HFF-Myc (cell line): ENCODE results near the gene CFAP74.
"Not testable (repeated sequence)": the region's sequence is repeated elsewhere in the genome, so short reads cannot be mapped to it uniquely, and the experiment has no call there.

Experiments used
- DNase-seq: peaks from one replicate; pipeline ENCODE4 v3.0.0-alpha.2; 2011; ENCODE audit warnings: low read depth; ENCODE audit errors: extremely low read depth
- H3K4me3 ChIP-seq: replicated peaks from 2 replicates; pipeline ENCODE4 v1.5.1; 2011; ENCODE audit warnings: low read depth, mild to moderate bottlenecking, control low read depth, low read length
- CTCF ChIP-seq: IDR thresholded peaks from 2 replicates; pipeline ENCODE4 v1.5.1; 2012; ENCODE audit warnings: mild to moderate bottlenecking, low read depth, low read length, control low read depth; ENCODE audit errors: missing control alignments

The CFAP74 gene

GRCh38 chr1:1891349-1892078, 112.1 kb downstream of the CFAP74 start:
- TF ChIP-seq CTCF: no peak
- H3K4me3 ChIP-seq: peak overlapping the region; percentile 52
- DNase-seq: no peak

DNA sequence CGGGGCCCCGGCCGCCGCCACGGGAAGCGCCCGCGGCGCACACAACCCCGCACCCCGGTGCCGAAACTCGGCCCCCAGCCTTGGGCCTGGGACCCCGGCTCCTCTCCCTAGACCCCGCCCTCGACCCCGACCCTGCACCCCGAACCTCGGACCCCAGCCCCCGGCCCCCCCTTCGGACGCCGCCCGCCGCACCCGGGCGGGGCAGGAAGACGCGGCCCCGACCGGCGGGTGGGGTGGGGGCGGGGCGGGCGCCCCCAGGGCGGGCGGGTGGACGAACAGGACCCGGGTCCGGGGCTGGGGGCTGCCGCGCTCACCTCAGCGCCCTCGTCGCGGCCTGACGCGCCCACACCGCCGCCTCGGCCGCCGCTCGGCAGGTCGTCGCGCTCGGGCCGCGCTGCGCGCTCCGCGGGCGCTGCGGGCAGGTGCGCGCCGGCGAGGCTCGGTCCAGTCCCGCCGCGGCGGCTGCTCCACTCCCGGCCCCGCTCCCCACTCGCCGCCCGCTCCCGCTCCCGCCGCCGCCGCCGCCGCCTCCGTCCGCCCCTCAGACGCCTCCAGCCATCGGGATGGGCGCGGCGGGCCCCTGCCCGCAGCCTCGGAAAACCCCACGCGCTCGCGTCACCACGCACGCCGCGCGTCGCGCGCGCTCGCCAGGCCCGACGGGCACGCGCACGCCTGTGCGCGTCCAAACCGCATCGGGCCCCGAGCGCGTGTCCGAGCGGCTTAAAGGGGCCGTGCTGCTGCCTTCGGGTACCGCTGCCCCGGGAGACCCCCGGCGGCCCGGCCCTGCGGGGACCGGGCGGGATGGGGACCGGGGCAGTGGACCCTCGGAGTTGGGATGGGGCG, 112.9 kb downstream of the CFAP74 start, which contains the start of gene GNB1:
TSS of gene GNB1 (minus strand) at position 582 of the 843 bp plus-strand sequence. CDS start 65,634 bp downstream, outside the sequence.
- DNase-seq: peak; percentile 43
- no peak for TF ChIP-seq CTCF
- peak within 1 kb of the TSS; percentile 74 for H3K4me3 ChIP-seq

GRCh38 chr1:1889847-1890505, 113.6 kb downstream of the CFAP74 start:
- H3K4me3 ChIP-seq: peak overlapping the region; percentile 74
- DNase-seq: no peak
- no peak for TF ChIP-seq CTCF

DNA sequence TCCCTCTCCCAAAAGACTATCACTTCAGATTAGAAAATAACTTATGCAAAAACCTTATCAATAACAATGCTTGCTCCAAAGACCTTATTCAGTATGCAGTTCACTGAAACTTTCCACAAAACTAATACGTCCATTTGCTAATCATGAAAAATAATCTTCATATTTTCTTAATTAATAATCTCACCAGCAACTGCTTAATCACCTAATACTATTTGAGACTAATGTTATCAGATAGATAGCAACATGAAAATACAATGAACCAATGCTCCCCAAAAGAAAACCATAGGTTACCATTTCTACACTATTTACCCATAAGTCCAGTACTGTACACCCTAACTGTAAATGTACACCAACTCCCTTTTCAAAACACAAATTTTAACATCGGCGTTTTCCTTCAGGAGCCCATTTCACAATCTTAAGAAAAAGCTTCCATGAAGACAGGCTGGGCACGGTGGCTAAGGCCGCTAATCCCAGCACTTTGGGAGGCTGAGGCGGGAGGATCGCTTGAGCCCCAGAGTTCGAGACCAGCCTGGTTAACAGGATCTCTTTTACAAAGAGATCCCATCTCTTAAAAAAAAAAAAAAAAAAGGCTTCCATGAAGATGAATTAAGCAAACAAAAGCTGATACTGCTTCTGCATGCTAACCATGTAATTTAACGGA, 114.4 kb downstream of the CFAP74 start:
- TF ChIP-seq CTCF: no peak

DNA sequence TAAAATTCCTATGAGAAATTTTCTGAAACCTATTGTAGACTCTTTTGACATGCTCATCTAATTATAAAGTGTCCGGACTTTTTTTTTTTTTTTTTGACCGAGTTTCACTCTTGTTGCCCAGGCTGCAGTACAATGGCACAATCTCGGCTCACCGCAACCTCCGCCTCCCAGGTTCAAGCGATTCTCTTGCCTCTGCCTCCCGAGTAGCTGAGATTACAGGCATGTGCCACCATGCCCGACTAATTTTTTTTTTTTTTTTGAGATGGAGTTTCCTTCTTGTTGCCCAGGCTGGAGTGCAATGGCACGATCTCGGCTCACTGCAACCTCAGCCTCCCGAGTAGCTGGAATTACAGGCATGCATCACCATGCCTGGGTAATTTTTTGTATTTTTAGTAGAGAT, 119.7 kb downstream of the CFAP74 start:
- not testable (repeated sequence) for H3K4me3 ChIP-seq, DNase-seq

More for the DNA sequence above, 114.4 kb downstream of the CFAP74 start:
- peak overlapping the region; percentile 74 for H3K4me3 ChIP-seq
- no peak for DNase-seq

GRCh38 chr1:1883092-1883873, 120.3 kb downstream of the CFAP74 start:
- H3K4me3 ChIP-seq: no peak overlapping the region
- no peak for DNase-seq
- TF ChIP-seq CTCF: no peak
